M059J (cell line): ENCODE measurements around the gene LGALS4. TPM values are rescaled to one million over a fixed set of nuclear protein-coding genes. Genes with fewer than 3 reads are reported as not detected.
"Not testable (repeated sequence)": the region's sequence is repeated elsewhere in the genome, so short reads cannot be mapped to it uniquely, and the experiment has no call there.

ENCODE experiments used
- DNase-seq: peaks from one replicate; pipeline ENCODE4 v3.0.0-alpha.2; 2012; ENCODE audit warnings: low read depth
- total RNA-seq: library from RNA; depleted of rRNA; stranded (reverse); fragments of >200 nt; shearing (Covaris generic); gene quantifications from 2 replicates; pipeline ENCODE4 v1.2.3, GENCODE V29; 2014

LGALS4 gene
- total RNA-seq, 1 experiment from 2014 or later = not detected

DNA sequence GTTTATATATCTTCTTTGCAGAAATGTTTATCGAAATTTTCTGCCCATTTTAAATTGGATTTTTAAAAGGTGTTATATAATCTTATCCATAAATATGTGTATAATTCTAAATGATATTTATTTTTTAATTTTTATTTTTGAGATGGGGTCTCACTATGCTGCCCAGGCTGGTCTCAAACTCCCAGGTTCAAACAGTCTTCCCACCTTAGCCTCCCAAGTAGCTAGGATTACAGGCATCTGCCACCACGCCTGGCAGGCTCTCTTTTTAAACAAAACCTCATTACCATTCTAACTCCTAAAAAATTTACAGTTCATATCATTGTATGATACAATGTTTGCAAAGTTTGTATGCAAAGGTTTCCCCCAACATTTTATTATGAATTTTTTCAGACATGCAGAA is 16.6 kb downstream of the LGALS4 start:
- DNase-seq = no peak

DNA sequence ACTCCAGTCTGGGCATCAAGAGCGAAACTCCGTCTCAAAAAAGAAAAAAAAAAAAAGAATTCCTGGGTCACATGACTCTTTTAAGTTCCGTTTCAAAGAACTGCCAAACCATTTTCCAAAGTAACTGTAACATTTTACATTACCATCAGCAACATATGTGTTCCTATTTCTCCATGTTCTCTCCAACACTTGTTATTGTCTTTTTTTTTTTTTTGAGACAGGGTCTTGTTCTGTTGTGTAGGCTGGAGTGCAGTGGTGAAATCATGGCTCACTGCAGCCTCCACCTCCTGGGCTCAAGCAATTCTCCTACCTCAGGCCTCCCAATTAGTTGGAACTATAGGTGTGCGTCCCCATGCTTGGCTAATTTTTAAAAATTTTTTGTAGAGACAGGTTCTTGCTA is 17.2 kb downstream of the LGALS4 start:
- DNase-seq = no peak

DNA sequence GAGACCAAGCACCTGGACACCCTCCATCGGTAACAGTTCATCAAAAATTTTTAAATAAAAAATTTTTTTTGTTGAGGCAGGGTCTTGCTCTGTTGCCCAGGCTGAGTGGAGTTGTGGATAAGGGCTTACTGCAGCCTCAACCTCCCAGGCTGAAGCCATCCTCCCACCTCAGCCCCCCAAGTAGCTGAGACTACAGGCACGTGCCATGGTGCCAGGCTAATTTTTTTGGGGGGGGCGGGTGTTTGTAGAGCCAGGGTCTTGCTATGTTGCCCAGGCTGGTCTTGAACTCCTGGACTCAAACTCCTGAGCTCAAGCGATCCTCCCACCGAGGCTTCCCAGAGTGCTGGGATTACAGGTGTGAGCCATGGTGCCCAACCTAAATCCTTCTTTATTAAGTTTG is 19.1 kb downstream of the LGALS4 start:
- DNase-seq = no peak

DNA sequence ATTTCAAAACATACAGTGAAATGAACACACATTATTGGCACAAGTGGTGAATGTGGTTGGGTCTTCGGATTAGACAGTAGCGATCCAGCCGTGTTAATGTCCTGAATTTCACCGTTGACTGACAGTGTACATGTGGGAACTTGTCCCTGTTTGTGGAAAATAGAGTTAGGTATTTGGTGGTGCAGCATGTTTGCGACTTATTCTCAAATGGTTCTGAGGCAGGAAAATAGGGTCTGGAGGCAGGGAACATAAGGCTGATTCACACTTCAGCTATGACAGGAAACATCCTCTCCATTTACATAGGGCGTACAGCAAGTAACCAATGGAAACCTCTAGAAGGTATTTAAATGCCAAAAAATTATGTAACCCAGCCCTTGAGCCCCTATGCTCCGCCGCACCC is 19.6 kb downstream of the LGALS4 start:
- no peak for DNase-seq

DNA sequence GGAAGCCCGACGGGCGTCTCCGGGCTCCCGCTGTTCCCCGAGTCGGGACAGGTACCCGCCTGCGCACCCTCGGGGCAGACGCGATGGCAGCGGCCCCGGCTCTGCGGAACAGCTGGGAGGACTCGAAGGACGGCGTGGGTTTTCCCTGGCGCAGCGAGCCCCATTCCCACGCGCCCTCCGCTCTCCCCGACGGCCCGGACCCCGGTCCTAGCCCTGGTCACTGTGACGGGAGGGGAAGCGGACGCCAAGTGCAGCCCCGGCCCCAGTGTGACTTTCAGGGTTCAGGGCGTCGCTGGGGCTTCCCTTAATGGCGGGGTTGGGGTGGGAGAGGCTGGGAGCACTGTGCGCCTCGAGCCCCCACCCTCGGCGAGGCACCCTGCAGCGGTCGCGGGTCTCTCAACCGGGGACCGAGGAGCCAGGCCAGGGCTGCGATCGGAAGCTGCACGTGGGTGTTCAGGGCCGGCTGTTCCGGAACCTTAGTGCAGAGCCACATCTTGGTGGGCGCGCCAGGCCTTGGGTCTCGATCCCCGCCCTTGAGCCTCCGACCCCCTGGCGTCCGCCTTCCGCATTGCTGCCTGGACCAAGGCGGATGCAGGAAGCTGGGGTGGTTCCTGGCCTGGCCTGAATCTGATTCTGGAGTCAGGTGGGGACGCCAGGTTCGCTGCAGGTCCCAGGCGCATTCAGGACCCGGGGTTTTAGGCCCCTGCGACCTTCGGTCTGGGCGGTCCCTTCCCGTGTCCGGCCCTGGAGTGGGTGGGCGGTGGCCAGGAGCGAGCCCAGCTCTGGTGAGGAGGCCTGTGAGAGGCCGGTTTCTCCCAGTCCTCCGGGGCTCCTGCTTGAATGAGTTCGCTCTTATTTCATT is 20.3 kb downstream of the LGALS4 start:
- DNase-seq = no peak

DNA sequence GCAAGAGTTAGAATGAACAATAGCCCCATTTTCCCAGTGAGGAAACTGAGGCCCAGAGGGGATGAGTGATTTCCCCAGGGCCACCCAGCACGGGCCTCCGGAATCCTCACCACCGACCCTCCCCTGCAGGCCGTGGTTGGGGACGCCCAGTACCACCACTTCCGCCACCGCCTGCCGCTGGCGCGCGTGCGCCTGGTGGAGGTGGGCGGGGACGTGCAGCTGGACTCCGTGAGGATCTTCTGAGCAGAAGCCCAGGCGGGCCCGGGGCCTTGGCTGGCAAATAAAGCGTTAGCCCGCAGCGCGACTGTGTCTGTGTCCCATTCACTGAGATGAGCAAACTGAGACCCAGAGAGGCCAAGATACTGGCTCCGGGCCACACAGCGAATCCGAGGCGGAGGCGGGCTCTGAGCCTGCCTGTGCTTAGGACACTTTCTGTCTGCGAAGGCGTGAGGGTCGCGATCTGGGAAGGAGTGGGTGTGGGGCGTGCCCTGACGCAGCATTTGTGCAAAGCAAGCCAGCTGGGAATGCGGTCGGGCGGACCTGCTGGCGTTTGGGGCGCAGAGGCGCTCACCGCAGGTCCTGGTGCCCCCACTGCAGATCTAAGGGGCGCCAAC is 21.2 kb downstream of the LGALS4 start:
- not testable (repeated sequence) for DNase-seq

DNA sequence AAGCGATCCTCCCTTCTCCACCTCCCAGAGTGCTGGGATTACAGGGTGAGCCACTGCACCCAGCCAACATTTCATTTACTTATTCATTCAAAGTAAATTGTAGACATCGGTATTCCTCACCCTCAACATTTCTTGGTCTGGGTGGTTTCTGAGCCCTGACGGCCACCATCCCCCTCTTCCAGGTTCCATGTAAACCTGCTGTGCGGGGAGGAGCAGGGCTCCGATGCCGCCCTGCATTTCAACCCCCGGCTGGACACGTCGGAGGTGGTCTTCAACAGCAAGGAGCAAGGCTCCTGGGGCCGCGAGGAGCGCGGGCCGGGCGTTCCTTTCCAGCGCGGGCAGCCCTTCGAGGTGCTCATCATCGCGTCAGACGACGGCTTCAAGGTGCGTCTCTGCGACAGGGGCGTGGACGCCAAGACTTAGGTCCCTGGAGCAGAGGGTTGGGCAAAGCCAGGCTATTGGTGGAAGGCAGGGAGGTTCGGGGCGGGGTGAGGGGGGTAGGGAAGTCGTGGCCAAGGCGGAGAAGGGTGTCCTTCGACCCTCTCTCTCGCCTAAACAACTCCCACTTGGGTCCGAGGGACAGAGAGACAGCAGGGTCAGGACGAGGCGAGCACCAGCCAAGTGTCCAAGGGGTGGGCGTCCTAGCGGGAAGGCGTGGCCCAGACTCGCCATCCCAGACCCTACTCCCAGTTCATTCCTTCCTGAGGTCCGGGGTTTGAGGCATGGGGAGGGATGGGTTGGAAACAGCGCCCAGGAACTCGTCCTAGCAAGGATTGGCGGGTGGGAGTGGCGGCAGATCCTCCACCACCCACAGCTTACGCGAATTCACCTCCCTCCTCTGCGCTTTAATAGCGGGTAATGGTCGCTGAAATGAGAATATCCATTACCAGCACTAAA is 22.0 kb downstream of the LGALS4 start:
- DNase-seq = not testable (repeated sequence)

DNA sequence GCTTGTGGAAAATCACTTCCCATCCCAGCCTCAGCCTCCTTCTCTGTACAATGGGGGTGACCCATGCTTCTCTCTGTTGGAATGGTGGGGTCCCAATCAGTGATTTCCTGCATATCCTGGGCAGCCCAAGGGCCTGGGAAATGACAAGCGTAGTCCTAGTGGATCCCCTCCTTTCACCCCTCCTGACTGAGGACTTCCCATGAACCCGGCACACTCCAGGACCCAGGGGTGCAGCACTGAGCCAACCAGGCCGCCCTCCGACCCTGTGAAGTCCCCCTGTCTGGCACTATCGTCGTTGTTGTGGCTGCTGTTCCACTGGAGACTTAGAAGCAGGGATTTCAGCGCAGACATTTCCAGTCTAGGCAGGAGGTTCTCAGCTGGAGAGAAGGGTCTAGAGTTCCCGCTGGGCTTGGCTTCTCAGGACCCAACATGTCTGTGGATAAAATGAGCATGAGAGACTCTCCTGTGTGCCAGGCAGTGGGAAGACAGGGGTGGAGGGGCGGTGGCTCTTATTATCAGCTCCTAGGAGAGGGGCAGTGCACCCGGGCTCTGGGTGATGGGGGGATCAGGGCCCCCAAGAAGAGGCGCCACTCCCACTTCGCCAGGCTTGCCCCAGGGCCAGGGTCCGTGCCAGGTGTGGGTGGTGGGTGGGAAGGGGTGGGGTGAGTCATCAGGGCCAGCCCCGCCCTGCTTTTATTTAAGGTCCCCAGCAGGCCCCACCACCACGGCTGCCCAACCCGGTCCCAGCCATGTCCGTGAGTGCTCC is 24.1 kb downstream of the LGALS4 start, which contains the start of gene LGALS7B:
LGALS7B (plus strand) TSS at position 723 of the 766 bp plus-strand sequence; CDS start at position 750, 27 bp downstream.
- no peak for DNase-seq

DNA sequence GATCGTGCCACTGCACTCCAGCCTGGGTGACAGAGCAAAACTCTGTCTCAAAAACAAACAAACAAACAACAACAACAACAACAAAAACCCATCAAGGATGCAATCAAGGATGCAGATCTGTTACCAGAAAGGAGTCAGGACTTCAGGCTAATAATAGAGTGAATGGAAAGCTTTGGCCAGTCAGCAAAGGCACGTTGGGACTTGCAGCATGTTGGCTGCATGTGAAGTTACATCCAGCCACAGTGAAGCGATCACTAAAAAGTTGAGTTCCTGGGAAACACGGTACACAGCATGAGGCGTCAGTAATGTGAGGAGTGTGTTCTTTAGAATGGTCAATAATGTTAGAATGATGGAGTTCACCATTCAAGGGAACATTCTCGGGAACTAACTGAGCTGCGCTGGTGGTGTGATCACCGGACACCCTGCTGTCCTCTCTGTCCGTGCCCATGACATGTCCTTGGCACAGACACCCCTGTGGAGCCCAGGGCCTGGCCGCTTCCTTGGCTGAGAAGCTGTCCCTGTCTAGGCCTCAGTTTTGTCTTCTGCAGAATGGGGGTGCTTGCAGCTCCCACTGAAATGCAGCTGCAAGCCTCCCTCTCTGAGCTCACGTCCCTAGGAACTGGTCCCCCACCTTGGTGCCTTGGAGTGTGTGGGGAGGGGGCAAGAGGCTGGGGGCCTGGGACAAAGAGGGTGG is 26.0 kb downstream of the LGALS4 start:
- no peak for DNase-seq

DNA sequence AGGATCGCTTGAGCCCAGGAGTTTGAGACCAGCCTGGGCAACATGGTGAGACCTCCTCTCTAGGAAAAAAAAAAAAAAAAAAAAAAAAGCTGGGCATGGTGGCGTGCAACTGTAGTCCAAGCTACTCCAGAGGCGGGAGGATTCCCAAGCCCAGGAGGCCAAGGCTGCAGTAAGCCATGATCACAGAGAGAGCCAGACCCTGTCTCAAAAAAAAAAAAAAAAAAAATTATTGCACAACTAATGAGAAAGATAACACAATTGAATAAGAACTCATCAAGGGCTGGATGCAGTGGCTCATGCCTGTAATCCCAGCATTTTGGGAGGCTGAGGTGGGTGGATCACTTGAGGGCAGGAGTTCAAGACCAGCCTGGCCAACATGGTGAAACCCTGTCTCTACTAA is 26.7 kb downstream of the LGALS4 start:
- DNase-seq = not testable (repeated sequence)

DNA sequence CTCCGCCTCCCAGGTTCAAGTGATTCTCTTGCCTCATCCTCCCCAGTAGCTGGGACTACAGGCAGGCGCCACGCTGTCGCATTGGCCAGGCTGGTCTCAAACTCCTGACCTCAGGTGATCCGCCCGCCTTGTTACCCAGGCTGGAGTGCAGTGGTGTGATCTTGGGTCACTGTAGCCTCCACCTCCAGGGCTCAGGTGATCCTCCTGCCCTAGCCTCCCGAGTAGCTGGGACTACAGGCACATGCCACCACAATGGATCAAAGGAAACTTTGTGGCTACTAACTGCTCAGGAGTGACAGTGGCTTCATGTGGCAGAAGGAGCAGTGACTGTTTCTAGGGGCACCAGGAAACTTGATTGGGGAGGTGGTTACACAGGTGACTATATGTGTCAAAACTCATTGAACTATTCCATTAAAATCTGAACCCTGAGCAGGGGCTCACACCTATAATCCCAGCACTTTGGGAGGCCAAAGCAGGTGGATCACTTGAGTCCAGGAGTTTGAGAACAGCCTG is 27.5 kb downstream of the LGALS4 start:
- no peak for DNase-seq

DNA sequence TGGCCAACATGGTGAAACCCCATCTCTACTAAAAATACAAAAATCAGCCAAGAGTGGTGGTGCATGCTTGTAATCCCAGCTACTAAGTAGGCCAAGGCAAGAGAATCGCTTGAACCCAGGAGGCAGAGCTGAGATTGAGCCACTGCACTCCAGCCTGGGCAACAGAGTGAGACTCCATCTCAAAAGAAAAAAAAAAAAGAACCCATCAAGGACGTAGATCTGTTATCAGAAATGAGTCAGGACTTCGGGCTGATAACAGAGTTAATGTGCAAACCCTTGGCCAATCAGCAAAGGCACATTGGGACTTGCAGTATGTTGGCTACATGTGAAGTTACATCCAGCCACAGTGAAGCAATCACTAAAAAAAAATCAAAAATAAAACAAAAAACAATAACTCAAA is 28.5 kb downstream of the LGALS4 start:
- no peak for DNase-seq

DNA sequence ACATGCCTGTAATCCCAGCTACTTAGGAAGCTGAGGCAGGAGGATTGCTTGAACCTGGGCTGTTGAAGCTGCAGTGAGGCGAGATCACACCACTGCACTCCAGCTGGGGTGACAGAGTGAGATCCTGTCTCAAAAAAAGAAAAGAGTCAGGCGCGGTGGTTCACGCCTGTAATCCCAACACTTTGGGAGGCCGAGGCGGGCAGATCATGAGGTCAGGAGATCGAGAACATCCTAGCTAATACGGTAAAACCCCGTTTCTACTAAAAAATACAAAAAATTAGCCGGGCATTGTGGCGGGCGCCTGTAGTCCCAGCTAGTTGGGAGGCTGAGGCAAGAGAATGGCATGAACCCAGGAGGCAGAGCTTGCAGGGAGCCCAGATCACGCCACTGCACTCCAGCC is 30.5 kb downstream of the LGALS4 start:
- not testable (repeated sequence) for DNase-seq

DNA sequence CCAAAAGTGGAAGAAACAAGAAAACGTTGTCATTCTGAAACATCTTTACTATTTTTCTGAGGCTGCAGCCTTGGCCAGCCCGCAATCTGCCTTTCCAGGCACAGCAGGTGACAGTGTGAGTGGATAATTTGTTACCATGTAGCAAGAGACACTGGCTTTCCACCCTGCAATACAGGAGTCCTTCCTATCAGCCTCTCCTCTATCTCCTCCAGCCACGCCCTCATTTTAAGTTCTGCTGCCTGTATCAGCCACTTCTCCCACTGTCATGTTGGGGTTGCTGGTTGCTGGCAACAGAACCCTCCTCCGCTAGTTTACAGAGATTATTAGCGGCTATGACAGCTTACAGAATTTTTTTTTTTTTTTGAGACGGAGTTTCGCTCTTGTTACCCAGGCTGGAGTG is 31.7 kb downstream of the LGALS4 start:
- DNase-seq = no peak

DNA sequence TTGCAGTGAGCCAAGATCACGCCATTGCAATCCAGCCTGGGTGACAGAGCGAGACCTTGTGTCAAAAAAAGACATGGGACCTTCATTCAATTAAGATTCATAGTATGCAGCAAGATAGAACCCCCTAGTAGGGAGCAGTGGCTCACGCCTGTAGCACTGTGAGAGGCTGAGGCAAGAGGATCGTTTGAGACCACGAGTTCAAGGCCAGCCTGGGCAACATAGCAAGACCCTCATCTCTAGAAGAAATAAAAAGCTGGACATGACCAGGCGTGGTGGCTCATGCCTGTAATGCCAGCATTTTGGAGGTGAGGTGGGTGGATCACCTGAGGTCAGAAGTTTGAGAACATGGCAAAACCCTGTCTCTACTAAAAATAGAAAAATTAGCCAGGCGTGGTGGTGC is 32.3 kb downstream of the LGALS4 start:
- DNase-seq = no peak

DNA sequence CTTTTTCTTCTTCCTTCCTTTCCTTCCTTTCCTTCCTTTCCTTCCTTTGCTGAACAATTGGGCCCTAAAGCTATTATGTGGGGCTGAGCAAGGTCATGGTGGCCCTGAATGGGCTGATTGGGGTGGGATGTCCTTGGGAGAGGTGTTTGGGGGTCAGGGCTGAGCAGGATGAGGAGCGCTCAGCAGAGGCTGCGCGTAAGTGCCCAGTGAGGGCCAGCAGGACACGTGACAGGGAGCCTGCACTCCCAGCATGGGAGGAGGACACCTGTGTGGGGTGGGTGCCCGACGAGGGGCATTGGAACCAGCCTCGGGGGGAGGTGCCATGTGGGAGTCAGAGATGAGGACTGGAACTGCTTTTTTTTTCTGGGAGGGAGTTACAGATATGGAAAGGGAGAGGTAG is 34.0 kb downstream of the LGALS4 start:
- no peak for DNase-seq

DNA sequence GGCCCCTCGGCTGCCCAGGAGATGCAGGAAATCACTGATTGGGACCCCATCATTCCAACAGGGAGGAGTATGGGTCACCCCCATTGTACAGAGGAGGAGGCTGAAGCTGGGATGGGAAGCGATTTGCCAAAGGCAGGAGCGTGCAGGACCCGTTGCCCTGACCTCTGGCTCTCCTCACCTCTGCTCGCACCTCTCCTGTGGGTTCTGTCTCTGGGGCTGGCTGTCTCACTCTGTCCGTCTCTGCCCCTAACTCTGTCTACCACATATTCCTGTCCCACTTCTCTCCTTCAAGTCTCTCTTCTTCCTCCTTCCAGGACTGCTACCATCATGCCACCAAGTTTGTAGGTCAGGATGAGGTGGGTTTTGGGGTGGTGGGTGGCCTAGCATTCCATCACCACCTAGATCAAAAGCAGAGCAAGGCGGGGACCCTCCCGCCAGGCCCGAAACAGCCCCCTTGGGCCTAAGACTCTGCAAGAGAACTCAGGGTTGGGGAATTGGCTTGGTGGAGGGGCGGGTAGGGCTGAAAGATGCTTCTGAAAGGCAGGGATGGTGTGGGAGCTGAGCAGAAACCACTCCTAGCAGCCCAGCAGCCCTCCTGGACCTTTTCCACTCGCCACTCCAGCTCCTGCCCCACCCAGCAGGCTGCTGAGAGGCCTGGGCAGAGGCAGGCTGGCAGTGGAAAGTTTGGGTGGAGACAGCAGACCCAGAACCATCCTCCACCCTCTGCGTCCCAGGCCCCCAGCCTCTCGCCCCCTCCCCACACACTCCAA is 38.4 kb downstream of the LGALS4 start:
- DNase-seq = no peak

DNA sequence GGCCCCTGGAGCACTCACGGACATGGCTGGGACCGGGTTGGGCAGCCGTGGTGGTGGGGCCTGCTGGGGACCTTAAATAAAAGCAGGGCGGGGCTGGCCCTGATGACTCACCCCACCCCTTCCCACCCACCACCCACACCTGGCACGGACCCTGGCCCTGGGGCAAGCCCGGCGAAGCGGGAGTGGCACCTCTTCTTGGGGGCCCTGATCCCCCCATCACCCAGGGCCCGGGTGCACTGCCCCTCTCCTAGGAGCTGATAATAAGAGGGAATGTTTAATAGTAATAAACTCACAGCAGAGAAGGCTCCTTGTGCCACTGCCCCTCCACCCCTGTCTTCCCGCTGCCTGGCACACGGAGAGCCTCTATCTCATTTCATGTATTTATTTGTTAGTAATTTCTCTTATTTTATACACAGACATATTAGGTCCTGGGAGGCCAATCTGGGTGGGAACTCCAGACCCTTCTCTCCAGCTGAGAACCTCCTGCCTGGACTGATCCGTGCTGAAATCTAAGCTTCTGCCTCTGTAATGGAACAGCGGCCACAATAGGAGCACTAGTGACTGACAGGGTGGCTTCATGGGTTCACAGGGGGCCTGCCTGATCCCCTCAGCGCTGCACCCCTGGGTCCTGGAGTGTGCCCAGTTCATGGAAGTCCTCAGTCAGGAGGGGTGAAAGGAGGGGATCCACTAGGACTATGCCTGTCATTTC is 39.1 kb downstream of the LGALS4 start, which contains the start of gene LGALS7:
LGALS7 (minus strand) TSS at position 49 of the 709 bp plus-strand sequence; CDS start at position 24, 25 bp downstream.
- no peak for DNase-seq

DNA sequence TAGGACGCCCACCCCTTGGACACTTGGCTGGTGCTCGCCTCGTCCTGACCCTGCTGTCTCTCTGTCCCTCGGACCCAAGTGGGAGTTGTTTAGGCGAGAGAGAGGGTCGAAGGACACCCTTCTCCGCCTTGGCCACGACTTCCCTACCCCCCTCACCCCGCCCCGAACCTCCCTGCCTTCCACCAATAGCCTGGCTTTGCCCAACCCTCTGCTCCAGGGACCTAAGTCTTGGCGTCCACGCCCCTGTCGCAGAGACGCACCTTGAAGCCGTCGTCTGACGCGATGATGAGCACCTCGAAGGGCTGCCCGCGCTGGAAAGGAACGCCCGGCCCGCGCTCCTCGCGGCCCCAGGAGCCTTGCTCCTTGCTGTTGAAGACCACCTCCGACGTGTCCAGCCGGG is 41.2 kb downstream of the LGALS4 start:
- DNase-seq = not testable (repeated sequence)
